GM23338 (cell line): Measurements from ENCODE around the gene B3GNT9. TPM values are rescaled to one million over a fixed set of nuclear protein-coding genes. Genes with fewer than 3 reads are reported as not detected.
A peak's percentile ranks its signal among the peaks of the same experiment; 100 is the strongest.

ENCODE experiments used
- ATAC-seq: fragments of 200-7000 bp; cut with Tn5 transposase; 3 replicates; pipeline ENCODE4 v1.9.1; 2020
- DNase-seq: peaks from one replicate; pipeline ENCODE4 v3.0.0-alpha.2; 2015; ENCODE audit warnings: low spot score
- H2AFZ ChIP-seq: fragments of 200-600 bp; sonication (generic); 2 replicates; pipeline ENCODE4 v1.8.0; 2016; ENCODE audit warnings: antibody characterized with exemption, mild to moderate bottlenecking, moderate library complexity
- H3F3A ChIP-seq: fragments of 200-600 bp; sonication (generic); replicated peaks from 2 replicates; pipeline ENCODE4 v1.8.0; 2017; ENCODE audit warnings: antibody characterized with exemption, mixed run types, low read depth
- H3K27ac ChIP-seq: fragments of 200-600 bp; sonication (generic); 2 replicates; pipeline ENCODE4 v1.6.1; 2016; ENCODE audit warnings: low read depth
- H3K27me3 ChIP-seq: fragments of 200-600 bp; sonication (generic); 2 replicates; pipeline ENCODE4 v1.8.0; 2016; ENCODE audit warnings: mild to moderate bottlenecking, mixed run types, moderate library complexity; ENCODE audit not compliant: insufficient read depth
- H3K36me3 ChIP-seq: fragments of 200-600 bp; sonication (generic); 2 replicates; pipeline ENCODE4 v1.8.0; 2016; ENCODE audit warnings: mild to moderate bottlenecking; ENCODE audit not compliant: insufficient read depth
- H3K4me1 ChIP-seq: fragments of 200-600 bp; sonication (generic); 2 replicates; pipeline ENCODE4 v1.8.0; 2016; ENCODE audit warnings: mild to moderate bottlenecking, moderate library complexity; ENCODE audit not compliant: insufficient read depth
- H3K4me2 ChIP-seq: fragments of 200-600 bp; sonication (generic); 2 replicates; pipeline ENCODE4 v1.7.1; 2017; ENCODE audit warnings: mixed run types
- H3K4me3 ChIP-seq: fragments of 200-600 bp; sonication (generic); 2 replicates; pipeline ENCODE4 v1.6.1; 2016; ENCODE audit warnings: mixed run types
- H3K79me2 ChIP-seq: fragments of 200-600 bp; sonication (generic); replicated peaks from 2 replicates; pipeline ENCODE4 v1.8.0; 2017; ENCODE audit warnings: mild to moderate bottlenecking; ENCODE audit not compliant: insufficient read depth
- H3K9me2 ChIP-seq: fragments of 200-600 bp; sonication (generic); 2 replicates; pipeline ENCODE4 v1.8.0; 2017; ENCODE audit not compliant: insufficient read depth
- H4K20me1 ChIP-seq: fragments of 200-600 bp; sonication (generic); replicated peaks from 2 replicates; pipeline ENCODE4 v1.8.0; 2017; ENCODE audit warnings: mild to moderate bottlenecking; ENCODE audit not compliant: insufficient read depth
- H3K27ac Mint-ChIP-seq: 2 replicates; pipeline ENCODE4 v1.8.0; 2020; ENCODE audit warnings: inconsistent platforms, mild to moderate bottlenecking, moderate library complexity, mixed read lengths
- H3K27me3 Mint-ChIP-seq: 3 replicates; pipeline ENCODE4 v1.8.0; 2022; ENCODE audit warnings: low read depth, mild to moderate bottlenecking, moderate library complexity, mixed read lengths, inconsistent platforms; ENCODE audit not compliant: insufficient read depth, poor library complexity
- H3K36me3 Mint-ChIP-seq: 3 replicates; pipeline ENCODE4 v1.8.0; 2021; ENCODE audit warnings: low read depth, mild to moderate bottlenecking, inconsistent platforms, moderate library complexity, mixed read lengths
- H3K4me1 Mint-ChIP-seq: 3 replicates; pipeline ENCODE4 v1.8.0; 2020; ENCODE audit warnings: mild to moderate bottlenecking, inconsistent platforms, mixed read lengths
- H3K4me3 Mint-ChIP-seq: 3 replicates; pipeline ENCODE4 v1.8.0; 2021; ENCODE audit warnings: moderate library complexity, mild to moderate bottlenecking, inconsistent platforms, mixed read lengths
- H3K9me3 Mint-ChIP-seq: 3 replicates; pipeline ENCODE4 v1.8.0; 2020; ENCODE audit warnings: moderate library complexity, mild to moderate bottlenecking, inconsistent platforms, mixed read lengths
- CREB1 ChIP-seq: fragments of 250-450 bp; sonication (Bioruptor Pico); IDR thresholded peaks from 2 replicates; pipeline ENCODE4 v1.5.0; 2020; ENCODE audit warnings: low read depth, mild to moderate bottlenecking, moderate library complexity
- EZH2 ChIP-seq: fragments of 200-600 bp; sonication (generic); IDR thresholded peaks from one replicate; pipeline ENCODE4 v1.8.0; 2017; ENCODE audit warnings: antibody characterized with exemption, mild to moderate bottlenecking, low read depth; ENCODE audit not compliant: unreplicated experiment
- EZH2phosphoT487 ChIP-seq: fragments of 200-600 bp; sonication (generic); IDR thresholded peaks from one replicate; pipeline ENCODE4 v1.8.1; 2018; ENCODE audit warnings: antibody characterized with exemption; ENCODE audit not compliant: unreplicated experiment
- JUNB ChIP-seq: IDR thresholded peaks from one replicate; pipeline ENCODE4 v1.6.1; 2016; ENCODE audit warnings: antibody characterized with exemption; ENCODE audit not compliant: unreplicated experiment
- NANOG ChIP-seq: IDR thresholded peaks from 2 replicates; pipeline ENCODE4 v1.6.1; 2016; ENCODE audit warnings: antibody characterized with exemption, borderline replicate concordance
- POLR2AphosphoS5 ChIP-seq: IDR thresholded peaks from 2 replicates; pipeline ENCODE4 v1.6.1; 2016; ENCODE audit warnings: antibody characterized with exemption, low read depth
- STAT1 ChIP-seq: IDR thresholded peaks from one replicate; pipeline ENCODE4 v1.6.1; 2016; ENCODE audit warnings: antibody characterized with exemption; ENCODE audit not compliant: unreplicated experiment
- ZNF114 ChIP-seq: fragments of 250-450 bp; sonication (Bioruptor Pico); IDR thresholded peaks from 2 replicates; pipeline ENCODE4 v1.5.0; 2020; ENCODE audit warnings: mild to moderate bottlenecking, moderate library complexity
- ZNF331 ChIP-seq: fragments of 250-450 bp; sonication (Bioruptor Pico); IDR thresholded peaks from 2 replicates; pipeline ENCODE4 v1.5.0; 2020; ENCODE audit warnings: low read depth, mild to moderate bottlenecking, moderate library complexity
- polyA plus RNA-seq: library from polyadenylated mRNA; unstranded; fragments of >200 nt; fragmentation: Nextera tagmentation; extraction: Ambion mirVana; gene quantifications from 2 replicates; pipeline ENCODE4 v1.2.1, GENCODE V29; 2016
- total RNA-seq: library from RNA; depleted of rRNA; stranded (reverse); fragments of >200 nt; shearing (Covaris generic); gene quantifications from 2 replicates; pipeline ENCODE4 v1.2.3, GENCODE V29; 2014
- TF ChIP-seq, protein P1 (sequence below): IDR thresholded peaks from 2 replicates; pipeline ENCODE4 v1.6.1; 2016; ENCODE audit warnings: antibody characterized with exemption
- TF ChIP-seq, protein P2 (sequence below): fragments of 250-450 bp; sonication (Bioruptor Pico); IDR thresholded peaks from 2 replicates; pipeline ENCODE4 v1.5.0; 2020; ENCODE audit warnings: mild to moderate bottlenecking, moderate library complexity
- TF ChIP-seq, protein P3 (sequence below), 2 experiments: fragments of 200-600 bp in 1 of 2; sonication (generic) in 1 of 2; conservative IDR thresholded peaks; 2 replicates each; pipeline versions ENCODE4 v1.5.1 to v1.6.1; 2016 to 2017; ENCODE audit warnings: antibody characterized with exemption in 2 of 2, low read depth in 2 of 2, mild to moderate bottlenecking in 2 of 2, moderate library complexity in 1 of 2
- TF ChIP-seq, protein P4 (sequence below): IDR thresholded peaks from one replicate; pipeline ENCODE4 v1.6.1; 2018; ENCODE audit warnings: antibody characterized with exemption; ENCODE audit not compliant: unreplicated experiment

Gene B3GNT9
- total and polyA plus RNA-seq, 2 experiments from 2014 or later, result 0.99 to 7.0 TPM

DNA sequence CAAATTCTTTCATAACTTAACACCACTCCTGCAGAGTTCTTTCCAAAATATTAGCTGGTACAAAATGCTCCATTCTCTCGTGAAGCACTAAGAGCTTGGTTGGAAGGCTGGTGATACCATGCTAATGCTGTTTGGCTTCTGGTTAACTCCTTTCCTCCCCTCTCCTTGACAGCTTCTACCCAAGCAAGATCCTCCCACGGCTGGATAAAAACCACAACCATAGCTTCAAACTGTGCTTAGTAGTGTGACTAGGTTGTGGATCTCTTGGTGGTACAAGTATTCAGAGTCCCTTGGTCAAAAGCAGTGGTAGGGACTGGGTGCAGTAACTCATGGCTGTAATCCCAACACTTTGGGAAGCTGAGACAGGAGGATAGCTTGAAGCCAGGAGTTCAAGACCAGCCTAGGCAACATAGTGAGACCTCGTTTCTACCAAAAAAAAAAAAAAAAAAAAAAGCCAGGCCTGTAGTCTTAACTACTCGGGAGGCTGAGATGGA, 38.8 kb downstream of the B3GNT9 start:
- no peak for DNase-seq
- no peak overlapping the region for H3K27ac ChIP-seq
- H2AFZ ChIP-seq, result no peak overlapping the region
- H3K4me2 ChIP-seq, result no peak overlapping the region
- Mint-ChIP-seq H3K27ac (0 out of 2 replicates have a peak overlapping the region, but pooled peaks have one; percentile 33), H3K4me1 (peaks cover 26% of the 10 kb centered on the region), H3K4me3 (no peak overlapping the region), H3K27me3 (peaks cover 8% of the 10 kb centered on the region), H3K9me3 (no peaks in the 10 kb centered on the region; the same call in 2 of the 3 replicates), H3K36me3 (no peaks in the 10 kb centered on the region; the same call in 2 of the 3 replicates)
- H3K9me2 ChIP-seq, result no peaks in the 10 kb centered on the region
- H3K4me3 ChIP-seq, result no peak overlapping the region
- H3F3A ChIP-seq, result peaks cover 6% of the 10 kb centered on the region
- peaks cover 18% of the 10 kb centered on the region for H3K4me1 ChIP-seq
- peaks cover 69% of the 10 kb centered on the region for H3K79me2 ChIP-seq
- H4K20me1 ChIP-seq, result peaks cover 51% of the 10 kb centered on the region
- H3K27me3 ChIP-seq, result peaks cover 10% of the 10 kb centered on the region; the same call in 1 of the 2 replicates
- H3K36me3 ChIP-seq, result no peaks in the 10 kb centered on the region
- no peak for ATAC-seq
- TF ChIP-seq, protein P1, sequence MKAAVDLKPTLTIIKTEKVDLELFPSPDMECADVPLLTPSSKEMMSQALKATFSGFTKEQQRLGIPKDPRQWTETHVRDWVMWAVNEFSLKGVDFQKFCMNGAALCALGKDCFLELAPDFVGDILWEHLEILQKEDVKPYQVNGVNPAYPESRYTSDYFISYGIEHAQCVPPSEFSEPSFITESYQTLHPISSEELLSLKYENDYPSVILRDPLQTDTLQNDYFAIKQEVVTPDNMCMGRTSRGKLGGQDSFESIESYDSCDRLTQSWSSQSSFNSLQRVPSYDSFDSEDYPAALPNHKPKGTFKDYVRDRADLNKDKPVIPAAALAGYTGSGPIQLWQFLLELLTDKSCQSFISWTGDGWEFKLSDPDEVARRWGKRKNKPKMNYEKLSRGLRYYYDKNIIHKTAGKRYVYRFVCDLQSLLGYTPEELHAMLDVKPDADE, result no peak
- TF ChIP-seq EZH2phosphoT487, result no peak
- no peak for TF ChIP-seq POLR2AphosphoS5
- TF ChIP-seq EZH2, result no peak
- no peak for TF ChIP-seq CREB1 (CRISPR knock-in tag)
- TF ChIP-seq JUNB, result no peak
- TF ChIP-seq, protein P2, sequence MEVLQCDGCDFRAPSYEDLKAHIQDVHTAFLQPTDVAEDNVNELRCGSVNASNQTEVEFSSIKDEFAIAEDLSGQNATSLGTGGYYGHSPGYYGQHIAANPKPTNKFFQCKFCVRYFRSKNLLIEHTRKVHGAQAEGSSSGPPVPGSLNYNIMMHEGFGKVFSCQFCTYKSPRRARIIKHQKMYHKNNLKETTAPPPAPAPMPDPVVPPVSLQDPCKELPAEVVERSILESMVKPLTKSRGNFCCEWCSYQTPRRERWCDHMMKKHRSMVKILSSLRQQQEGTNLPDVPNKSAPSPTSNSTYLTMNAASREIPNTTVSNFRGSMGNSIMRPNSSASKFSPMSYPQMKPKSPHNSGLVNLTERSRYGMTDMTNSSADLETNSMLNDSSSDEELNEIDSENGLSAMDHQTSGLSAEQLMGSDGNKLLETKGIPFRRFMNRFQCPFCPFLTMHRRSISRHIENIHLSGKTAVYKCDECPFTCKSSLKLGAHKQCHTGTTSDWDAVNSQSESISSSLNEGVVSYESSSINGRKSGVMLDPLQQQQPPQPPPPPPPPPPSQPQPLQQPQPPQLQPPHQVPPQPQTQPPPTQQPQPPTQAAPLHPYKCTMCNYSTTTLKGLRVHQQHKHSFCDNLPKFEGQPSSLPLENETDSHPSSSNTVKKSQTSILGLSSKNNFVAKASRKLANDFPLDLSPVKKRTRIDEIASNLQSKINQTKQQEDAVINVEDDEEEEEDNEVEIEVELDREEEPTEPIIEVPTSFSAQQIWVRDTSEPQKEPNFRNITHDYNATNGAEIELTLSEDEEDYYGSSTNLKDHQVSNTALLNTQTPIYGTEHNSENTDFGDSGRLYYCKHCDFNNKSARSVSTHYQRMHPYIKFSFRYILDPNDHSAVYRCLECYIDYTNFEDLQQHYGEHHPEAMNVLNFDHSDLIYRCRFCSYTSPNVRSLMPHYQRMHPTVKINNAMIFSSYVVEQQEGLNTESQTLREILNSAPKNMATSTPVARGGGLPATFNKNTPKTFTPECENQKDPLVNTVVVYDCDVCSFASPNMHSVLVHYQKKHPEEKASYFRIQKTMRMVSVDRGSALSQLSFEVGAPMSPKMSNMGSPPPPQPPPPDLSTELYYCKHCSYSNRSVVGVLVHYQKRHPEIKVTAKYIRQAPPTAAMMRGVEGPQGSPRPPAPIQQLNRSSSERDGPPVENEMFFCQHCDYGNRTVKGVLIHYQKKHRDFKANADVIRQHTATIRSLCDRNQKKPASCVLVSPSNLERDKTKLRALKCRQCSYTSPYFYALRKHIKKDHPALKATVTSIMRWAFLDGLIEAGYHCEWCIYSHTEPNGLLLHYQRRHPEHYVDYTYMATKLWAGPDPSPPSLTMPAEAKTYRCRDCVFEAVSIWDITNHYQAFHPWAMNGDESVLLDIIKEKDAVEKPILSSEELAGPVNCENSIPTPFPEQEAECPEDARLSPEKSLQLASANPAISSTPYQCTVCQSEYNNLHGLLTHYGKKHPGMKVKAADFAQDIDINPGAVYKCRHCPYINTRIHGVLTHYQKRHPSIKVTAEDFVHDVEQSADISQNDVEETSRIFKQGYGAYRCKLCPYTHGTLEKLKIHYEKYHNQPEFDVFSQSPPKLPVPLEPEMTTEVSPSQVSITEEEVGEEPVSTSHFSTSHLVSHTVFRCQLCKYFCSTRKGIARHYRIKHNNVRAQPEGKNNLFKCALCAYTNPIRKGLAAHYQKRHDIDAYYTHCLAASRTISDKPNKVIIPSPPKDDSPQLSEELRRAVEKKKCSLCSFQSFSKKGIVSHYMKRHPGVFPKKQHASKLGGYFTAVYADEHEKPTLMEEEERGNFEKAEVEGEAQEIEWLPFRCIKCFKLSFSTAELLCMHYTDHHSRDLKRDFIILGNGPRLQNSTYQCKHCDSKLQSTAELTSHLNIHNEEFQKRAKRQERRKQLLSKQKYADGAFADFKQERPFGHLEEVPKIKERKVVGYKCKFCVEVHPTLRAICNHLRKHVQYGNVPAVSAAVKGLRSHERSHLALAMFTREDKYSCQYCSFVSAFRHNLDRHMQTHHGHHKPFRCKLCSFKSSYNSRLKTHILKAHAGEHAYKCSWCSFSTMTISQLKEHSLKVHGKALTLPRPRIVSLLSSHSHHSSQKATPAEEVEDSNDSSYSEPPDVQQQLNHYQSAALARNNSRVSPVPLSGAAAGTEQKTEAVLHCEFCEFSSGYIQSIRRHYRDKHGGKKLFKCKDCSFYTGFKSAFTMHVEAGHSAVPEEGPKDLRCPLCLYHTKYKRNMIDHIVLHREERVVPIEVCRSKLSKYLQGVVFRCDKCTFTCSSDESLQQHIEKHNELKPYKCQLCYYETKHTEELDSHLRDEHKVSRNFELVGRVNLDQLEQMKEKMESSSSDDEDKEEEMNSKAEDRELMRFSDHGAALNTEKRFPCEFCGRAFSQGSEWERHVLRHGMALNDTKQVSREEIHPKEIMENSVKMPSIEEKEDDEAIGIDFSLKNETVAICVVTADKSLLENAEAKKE (CRISPR knock-in tag), result no peak
- TF ChIP-seq ZNF331 (CRISPR knock-in tag), result no peak
- TF ChIP-seq NANOG, result no peak
- TF ChIP-seq, protein P3, sequence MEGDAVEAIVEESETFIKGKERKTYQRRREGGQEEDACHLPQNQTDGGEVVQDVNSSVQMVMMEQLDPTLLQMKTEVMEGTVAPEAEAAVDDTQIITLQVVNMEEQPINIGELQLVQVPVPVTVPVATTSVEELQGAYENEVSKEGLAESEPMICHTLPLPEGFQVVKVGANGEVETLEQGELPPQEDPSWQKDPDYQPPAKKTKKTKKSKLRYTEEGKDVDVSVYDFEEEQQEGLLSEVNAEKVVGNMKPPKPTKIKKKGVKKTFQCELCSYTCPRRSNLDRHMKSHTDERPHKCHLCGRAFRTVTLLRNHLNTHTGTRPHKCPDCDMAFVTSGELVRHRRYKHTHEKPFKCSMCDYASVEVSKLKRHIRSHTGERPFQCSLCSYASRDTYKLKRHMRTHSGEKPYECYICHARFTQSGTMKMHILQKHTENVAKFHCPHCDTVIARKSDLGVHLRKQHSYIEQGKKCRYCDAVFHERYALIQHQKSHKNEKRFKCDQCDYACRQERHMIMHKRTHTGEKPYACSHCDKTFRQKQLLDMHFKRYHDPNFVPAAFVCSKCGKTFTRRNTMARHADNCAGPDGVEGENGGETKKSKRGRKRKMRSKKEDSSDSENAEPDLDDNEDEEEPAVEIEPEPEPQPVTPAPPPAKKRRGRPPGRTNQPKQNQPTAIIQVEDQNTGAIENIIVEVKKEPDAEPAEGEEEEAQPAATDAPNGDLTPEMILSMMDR (conservative IDR thresholded peaks at IDR 0.05; ENCODE audit: low read depth in 2 of 2), result no peak
- TF ChIP-seq, protein P4, sequence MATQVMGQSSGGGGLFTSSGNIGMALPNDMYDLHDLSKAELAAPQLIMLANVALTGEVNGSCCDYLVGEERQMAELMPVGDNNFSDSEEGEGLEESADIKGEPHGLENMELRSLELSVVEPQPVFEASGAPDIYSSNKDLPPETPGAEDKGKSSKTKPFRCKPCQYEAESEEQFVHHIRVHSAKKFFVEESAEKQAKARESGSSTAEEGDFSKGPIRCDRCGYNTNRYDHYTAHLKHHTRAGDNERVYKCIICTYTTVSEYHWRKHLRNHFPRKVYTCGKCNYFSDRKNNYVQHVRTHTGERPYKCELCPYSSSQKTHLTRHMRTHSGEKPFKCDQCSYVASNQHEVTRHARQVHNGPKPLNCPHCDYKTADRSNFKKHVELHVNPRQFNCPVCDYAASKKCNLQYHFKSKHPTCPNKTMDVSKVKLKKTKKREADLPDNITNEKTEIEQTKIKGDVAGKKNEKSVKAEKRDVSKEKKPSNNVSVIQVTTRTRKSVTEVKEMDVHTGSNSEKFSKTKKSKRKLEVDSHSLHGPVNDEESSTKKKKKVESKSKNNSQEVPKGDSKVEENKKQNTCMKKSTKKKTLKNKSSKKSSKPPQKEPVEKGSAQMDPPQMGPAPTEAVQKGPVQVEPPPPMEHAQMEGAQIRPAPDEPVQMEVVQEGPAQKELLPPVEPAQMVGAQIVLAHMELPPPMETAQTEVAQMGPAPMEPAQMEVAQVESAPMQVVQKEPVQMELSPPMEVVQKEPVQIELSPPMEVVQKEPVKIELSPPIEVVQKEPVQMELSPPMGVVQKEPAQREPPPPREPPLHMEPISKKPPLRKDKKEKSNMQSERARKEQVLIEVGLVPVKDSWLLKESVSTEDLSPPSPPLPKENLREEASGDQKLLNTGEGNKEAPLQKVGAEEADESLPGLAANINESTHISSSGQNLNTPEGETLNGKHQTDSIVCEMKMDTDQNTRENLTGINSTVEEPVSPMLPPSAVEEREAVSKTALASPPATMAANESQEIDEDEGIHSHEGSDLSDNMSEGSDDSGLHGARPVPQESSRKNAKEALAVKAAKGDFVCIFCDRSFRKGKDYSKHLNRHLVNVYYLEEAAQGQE, result no peak
- no peak for TF ChIP-seq STAT1
- TF ChIP-seq ZNF114 (CRISPR knock-in tag), result no peak
